H9 (cell line): Measurements from ENCODE around the gene CWC27. TPM values are rescaled to one million over a fixed set of nuclear protein-coding genes. Genes with fewer than 3 reads are reported as not detected.
A peak's percentile ranks its signal among the peaks of the same experiment; 100 is the strongest.

Source experiments
- DNase-seq: peaks from one replicate; pipeline ENCODE4 v3.0.0-alpha.2; 2017
- H2AFZ ChIP-seq: one replicate; pipeline ENCODE4 v1.6.1; 2013; ENCODE audit warnings: mild to moderate bottlenecking, low read length, control low read depth, moderate library complexity
- H2AK5ac ChIP-seq: 2 replicates; pipeline ENCODE4 v1.6.1; 2013; ENCODE audit warnings: low read length, control low read depth, mixed read lengths; ENCODE audit not compliant: insufficient read length
- H2BK120ac ChIP-seq: one replicate; pipeline ENCODE4 v1.6.1; 2013; ENCODE audit warnings: low read depth, mild to moderate bottlenecking, low read length, control low read depth, inconsistent platforms; ENCODE audit not compliant: poor library complexity, severe bottlenecking
- H2BK12ac ChIP-seq: 2 replicates; pipeline ENCODE4 v1.6.1; 2013; ENCODE audit warnings: low read length, control low read depth, mixed read lengths, low read depth; ENCODE audit not compliant: insufficient read length
- H2BK15ac ChIP-seq: 2 replicates; pipeline ENCODE4 v1.6.1; 2013; ENCODE audit warnings: low read depth, low read length, control low read depth
- H2BK20ac ChIP-seq: one replicate; pipeline ENCODE4 v1.6.1; 2013; ENCODE audit warnings: low read depth, mild to moderate bottlenecking, low read length, control low read depth, inconsistent platforms; ENCODE audit not compliant: poor library complexity, severe bottlenecking
- H2BK5ac ChIP-seq: 2 replicates; pipeline ENCODE4 v1.6.1; 2013; ENCODE audit warnings: low read length, control low read depth, mixed read lengths; ENCODE audit not compliant: insufficient read length
- H3K14ac ChIP-seq: 2 replicates; pipeline ENCODE4 v1.6.1; 2013; ENCODE audit warnings: low read length, control low read depth; ENCODE audit not compliant: insufficient read depth
- H3K18ac ChIP-seq: 2 replicates; pipeline ENCODE4 v1.6.1; 2013; ENCODE audit warnings: low read depth, mild to moderate bottlenecking, mixed read lengths, low read length, control low read depth; ENCODE audit not compliant: insufficient read length
- H3K23ac ChIP-seq: 2 replicates; pipeline ENCODE4 v1.6.1; 2013; ENCODE audit warnings: low read length, control low read depth, mixed read lengths, low read depth; ENCODE audit not compliant: insufficient read length
- H3K23me2 ChIP-seq: 2 replicates; pipeline ENCODE4 v1.6.1; 2013; ENCODE audit warnings: low read depth, mild to moderate bottlenecking, mixed read lengths, low read length, control low read depth; ENCODE audit not compliant: insufficient read length, poor library complexity, severe bottlenecking
- H3K27ac ChIP-seq: 2 replicates; pipeline ENCODE4 v1.5.1; 2013; ENCODE audit warnings: low read length, control low read depth, mixed read lengths, low read depth; ENCODE audit not compliant: insufficient read length
- H3K27me3 ChIP-seq: 2 replicates; pipeline ENCODE4 v1.6.1; 2013; ENCODE audit warnings: low read length, control low read depth, inconsistent platforms; ENCODE audit not compliant: insufficient read depth
- H3K4ac ChIP-seq: 2 replicates; pipeline ENCODE4 v1.6.1; 2013; ENCODE audit warnings: low read depth, mild to moderate bottlenecking, control low read depth, inconsistent platforms, low read length, moderate library complexity
- H3K4me1 ChIP-seq: 2 replicates; pipeline ENCODE4 v1.6.1; 2013; ENCODE audit warnings: low read length, control low read depth, inconsistent platforms; ENCODE audit not compliant: insufficient read depth
- H3K4me2 ChIP-seq: 2 replicates; pipeline ENCODE4 v1.6.1; 2013; ENCODE audit warnings: low read length, control low read depth, mixed read lengths; ENCODE audit not compliant: insufficient read length, insufficient read depth
- H3K56ac ChIP-seq: 2 replicates; pipeline ENCODE4 v1.6.1; 2013; ENCODE audit warnings: low read depth, mild to moderate bottlenecking, mixed read lengths, low read length, control low read depth; ENCODE audit not compliant: insufficient read length
- H3K79me1 ChIP-seq: 2 replicates; pipeline ENCODE4 v1.6.1; 2013; ENCODE audit warnings: low read depth, mild to moderate bottlenecking, moderate library complexity, low read length, control low read depth, inconsistent platforms; ENCODE audit not compliant: insufficient read depth, poor library complexity, severe bottlenecking
- H3K79me2 ChIP-seq: 2 replicates; pipeline ENCODE4 v1.6.1; 2013; ENCODE audit warnings: low read length, control low read depth, inconsistent platforms; ENCODE audit not compliant: insufficient read depth
- H3K9ac ChIP-seq: 2 replicates; pipeline ENCODE4 v1.6.1; 2013; ENCODE audit warnings: low read length, control low read depth, mixed read lengths; ENCODE audit not compliant: insufficient read length; ENCODE audit errors: extremely low read depth
- H3K9me3 ChIP-seq: one replicate; pipeline ENCODE4 v1.6.1; 2013; ENCODE audit warnings: low read depth, low read length, inconsistent platforms; ENCODE audit not compliant: control insufficient read depth
- H3T11ph ChIP-seq: one replicate; pipeline ENCODE4 v1.6.1; 2013; ENCODE audit warnings: mild to moderate bottlenecking, low read length, control low read depth, inconsistent platforms
- H4K20me1 ChIP-seq: one replicate; pipeline ENCODE4 v1.6.1; 2013; ENCODE audit not compliant: control insufficient read depth, insufficient read length, insufficient read depth
- H4K5ac ChIP-seq: 2 replicates; pipeline ENCODE4 v1.6.1; 2013; ENCODE audit warnings: low read depth, mild to moderate bottlenecking, mixed read lengths, low read length, control low read depth; ENCODE audit not compliant: insufficient read length
- H4K8ac ChIP-seq: replicated peaks from 2 replicates; pipeline ENCODE4 v1.6.1; 2013; ENCODE audit warnings: low read length, control low read depth, mixed read lengths, low read depth; ENCODE audit not compliant: insufficient read length
- H4K91ac ChIP-seq: 2 replicates; pipeline ENCODE4 v1.6.1; 2013; ENCODE audit warnings: low read depth, mild to moderate bottlenecking, moderate library complexity, mixed read lengths, low read length, control low read depth; ENCODE audit not compliant: insufficient read length
- H3K27ac Mint-ChIP-seq, 3 experiments: 2 replicates in 2 of 3; 3 replicates in 1 of 3; pipeline ENCODE4 v1.8.0; 2020 to 2021; ENCODE audit warnings: mixed read lengths in 3 of 3, mild to moderate bottlenecking in 1 of 3, moderate library complexity in 1 of 3
- H3K27me3 Mint-ChIP-seq: 2 replicates; pipeline ENCODE4 v1.8.0; 2021; ENCODE audit warnings: low read depth, mild to moderate bottlenecking, moderate library complexity, mixed read lengths
- H3K36me3 Mint-ChIP-seq, 3 experiments: 2 replicates in 2 of 3; 3 replicates in 1 of 3; pipeline ENCODE4 v1.8.0; 2020 to 2021; ENCODE audit warnings: low read depth in 3 of 3, mixed read lengths in 3 of 3; ENCODE audit not compliant: insufficient read depth in 1 of 3
- H3K4me1 Mint-ChIP-seq, 2 experiments: 2 replicates each; pipeline ENCODE4 v1.8.0; 2020; ENCODE audit warnings: mixed read lengths in 2 of 2
- H3K4me3 Mint-ChIP-seq, 2 experiments: 2 replicates in 1 of 2; 3 replicates in 1 of 2; pipeline ENCODE4 v1.8.0; 2020 to 2021; ENCODE audit warnings: mild to moderate bottlenecking in 2 of 2, mixed read lengths in 2 of 2, moderate library complexity in 1 of 2
- H3K9me3 Mint-ChIP-seq, 2 experiments: 2 replicates in 1 of 2; 3 replicates in 1 of 2; pipeline ENCODE4 v1.8.0; 2020; ENCODE audit warnings: mild to moderate bottlenecking in 2 of 2, mixed read lengths in 2 of 2, moderate library complexity in 1 of 2
- WGBS: extraction: QIAGEN DNeasy Blood & Tissue Kit; methylation state at CpG from one replicate; pipeline ENCODE4 v1.1.7; 2013; ENCODE audit warnings: missing lambda C conversion rate, low lambda C conversion rate, mixed read lengths; ENCODE audit not compliant: insufficient read length; ENCODE audit errors: extremely low coverage; 5-methylcytosine and 5-hydroxymethylcytosine counted together
- total RNA-seq: library from RNA; stranded (reverse); gene quantifications from 2 replicates; pipeline ENCODE4 v1.2.1, GENCODE V29; 2021
- TF ChIP-seq, protein P1 (sequence below): fragments of 200-600 bp; sonication (generic); conservative IDR thresholded peaks from 3 replicates; pipeline ENCODE4 v1.8.0; 2021; ENCODE audit warnings: antibody characterized with exemption, mild to moderate bottlenecking

CWC27 gene
- total RNA-seq, 1 experiment from 2014 or later = 41.9 TPM

DNA sequence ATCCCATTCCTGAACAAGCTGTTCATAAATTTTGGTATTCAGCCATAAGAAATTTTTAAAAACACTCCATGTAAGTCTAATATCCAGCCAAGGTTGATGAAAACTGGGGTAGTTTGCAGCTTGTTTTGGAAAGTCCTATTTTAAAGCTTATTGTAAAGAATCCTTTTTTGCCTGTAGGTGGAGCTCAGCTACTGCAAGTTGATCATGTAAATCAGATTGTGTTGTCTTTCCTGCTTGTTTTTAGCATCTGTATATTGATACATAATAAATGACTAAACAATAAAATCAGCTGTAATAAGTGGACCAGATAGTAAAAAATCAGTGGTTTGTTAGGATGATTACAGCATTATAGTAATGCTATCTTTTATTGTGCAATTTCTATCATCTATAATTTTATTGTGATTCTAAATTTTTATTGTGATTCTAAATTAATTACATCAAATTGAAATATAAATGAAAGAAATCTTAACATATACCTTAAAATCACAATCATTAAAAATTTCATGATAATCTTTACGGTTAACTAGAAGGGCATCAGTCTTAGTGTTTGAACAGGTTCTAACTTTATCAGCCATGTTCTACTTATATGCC lies 42.4 kb downstream of the CWC27 start:
- Mint-ChIP-seq H3K27me3 (no peaks in the 10 kb centered on the region), H3K27ac (no peak overlapping the region), H3K4me3 (no peak overlapping the region), H3K4me1 (no peaks in the 10 kb centered on the region), H3K36me3 (0 out of 7 replicates have a peak, but pooled peaks cover 0 to 2% (median 0%) of the 10 kb centered on the region in 3 experiments), H3K9me3 (no peaks in the 10 kb centered on the region)
- H4K8ac ChIP-seq = no peak overlapping the region
- H2BK20ac ChIP-seq = no peak overlapping the region
- H3K27me3 ChIP-seq = no peaks in the 10 kb centered on the region
- no peaks in the 10 kb centered on the region for H3K9me3 ChIP-seq
- no peak overlapping the region for H2BK120ac ChIP-seq
- H3K56ac ChIP-seq = no peak overlapping the region
- no peak overlapping the region for H3K9ac ChIP-seq
- no peak overlapping the region for H2AFZ ChIP-seq
- no peak overlapping the region for H2BK15ac ChIP-seq
- no peak overlapping the region for H3K14ac ChIP-seq
- H3K18ac ChIP-seq = no peak overlapping the region
- H3K79me1 ChIP-seq = no peaks in the 10 kb centered on the region
- no peak for DNase-seq
- no peaks in the 10 kb centered on the region for H4K20me1 ChIP-seq
- H2BK5ac ChIP-seq = no peak overlapping the region
- H4K5ac ChIP-seq = no peak overlapping the region
- H3K23me2 ChIP-seq = no peaks in the 10 kb centered on the region
- WGBS = no CpG with 5 or more reads among the region's 1 CpG
- no peak overlapping the region for H3K27ac ChIP-seq
- H3T11ph ChIP-seq = no peak overlapping the region
- no peak overlapping the region for H3K4ac ChIP-seq
- H3K79me2 ChIP-seq = no peaks in the 10 kb centered on the region
- H3K23ac ChIP-seq = no peak overlapping the region
- H2AK5ac ChIP-seq = no peak overlapping the region
- TF ChIP-seq, protein P1, sequence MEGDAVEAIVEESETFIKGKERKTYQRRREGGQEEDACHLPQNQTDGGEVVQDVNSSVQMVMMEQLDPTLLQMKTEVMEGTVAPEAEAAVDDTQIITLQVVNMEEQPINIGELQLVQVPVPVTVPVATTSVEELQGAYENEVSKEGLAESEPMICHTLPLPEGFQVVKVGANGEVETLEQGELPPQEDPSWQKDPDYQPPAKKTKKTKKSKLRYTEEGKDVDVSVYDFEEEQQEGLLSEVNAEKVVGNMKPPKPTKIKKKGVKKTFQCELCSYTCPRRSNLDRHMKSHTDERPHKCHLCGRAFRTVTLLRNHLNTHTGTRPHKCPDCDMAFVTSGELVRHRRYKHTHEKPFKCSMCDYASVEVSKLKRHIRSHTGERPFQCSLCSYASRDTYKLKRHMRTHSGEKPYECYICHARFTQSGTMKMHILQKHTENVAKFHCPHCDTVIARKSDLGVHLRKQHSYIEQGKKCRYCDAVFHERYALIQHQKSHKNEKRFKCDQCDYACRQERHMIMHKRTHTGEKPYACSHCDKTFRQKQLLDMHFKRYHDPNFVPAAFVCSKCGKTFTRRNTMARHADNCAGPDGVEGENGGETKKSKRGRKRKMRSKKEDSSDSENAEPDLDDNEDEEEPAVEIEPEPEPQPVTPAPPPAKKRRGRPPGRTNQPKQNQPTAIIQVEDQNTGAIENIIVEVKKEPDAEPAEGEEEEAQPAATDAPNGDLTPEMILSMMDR = peak; percentile 83
- H2BK12ac ChIP-seq = no peak overlapping the region
- no peaks in the 10 kb centered on the region for H3K4me1 ChIP-seq
- no peak overlapping the region for H3K4me2 ChIP-seq
- H4K91ac ChIP-seq = no peak overlapping the region
